Neural cell (in vitro differentiated cells): ENCODE measurements around the gene USP20.

Source experiments
- CTCF ChIP-seq: fragments of 450-650 bp; IDR thresholded peaks from 2 replicates; pipeline ENCODE4 v1.5.1; 2014; ENCODE audit warnings: antibody characterized with exemption, mild to moderate bottlenecking, moderate library complexity; ENCODE audit not compliant: poor library complexity, severe bottlenecking
- EP300 ChIP-seq: fragments of 450-650 bp; conservative IDR thresholded peaks from 2 replicates; pipeline ENCODE4 v1.6.1; 2014; ENCODE audit warnings: antibody characterized with exemption, mild to moderate bottlenecking, moderate library complexity; ENCODE audit not compliant: poor library complexity, severe bottlenecking
- EZH2 ChIP-seq: fragments of 200-600, 300-800 bp; shearing (Covaris generic), sonication (generic); IDR thresholded peaks from 2 replicates; pipeline ENCODE4 v1.6.1; 2014; ENCODE audit warnings: antibody characterized with exemption, low read length, borderline replicate concordance, mild to moderate bottlenecking; ENCODE audit not compliant: insufficient read depth, poor library complexity, severe bottlenecking
- MXI1 ChIP-seq: fragments of 450-650 bp; conservative IDR thresholded peaks from 2 replicates; pipeline ENCODE4 v1.6.1; 2014; ENCODE audit warnings: antibody characterized with exemption, mild to moderate bottlenecking; ENCODE audit not compliant: poor library complexity, severe bottlenecking
- POLR2AphosphoS5 ChIP-seq: IDR thresholded peaks from 2 replicates; pipeline ENCODE4 v1.6.1; 2012
- RAD21 ChIP-seq: fragments of 450-650 bp; conservative IDR thresholded peaks from 2 replicates; pipeline ENCODE4 v1.6.1; 2014; ENCODE audit warnings: antibody characterized with exemption, mild to moderate bottlenecking, moderate library complexity
- REST ChIP-seq: IDR thresholded peaks from 2 replicates; pipeline ENCODE4 v1.6.1; 2012; ENCODE audit warnings: borderline replicate concordance
- SMC3 ChIP-seq: fragments of 450-650 bp; conservative IDR thresholded peaks from 2 replicates; pipeline ENCODE4 v1.6.1; 2014; ENCODE audit warnings: antibody characterized with exemption, mild to moderate bottlenecking, moderate library complexity; ENCODE audit not compliant: poor library complexity
- TAF1 ChIP-seq: IDR thresholded peaks from 2 replicates; pipeline ENCODE4 v1.6.1; 2012; ENCODE audit warnings: low read depth

GRCh38 chr9:129811967-129812363 lies 23.3 kb upstream of the USP20 start:
- TF ChIP-seq POLR2AphosphoS5, result no peak
- no peak for TF ChIP-seq CTCF
- no peak for TF ChIP-seq EP300
- TF ChIP-seq REST, result no peak
- no peak for TF ChIP-seq SMC3
- TF ChIP-seq EZH2, result no peak
- no peak for TF ChIP-seq MXI1
- TF ChIP-seq RAD21, result no peak
- TF ChIP-seq TAF1, result no peak
